Mesendoderm (in vitro differentiated cells): ENCODE results near the gene KLHL18.
"Not testable (repeated sequence)": the region's sequence is repeated elsewhere in the genome, so short reads cannot be mapped to it uniquely, and the experiment has no call there.

Experiments used
- DNase-seq: peaks from one replicate; pipeline ENCODE4 v3.0.0; 2013
- H2AK5ac ChIP-seq: 2 replicates; pipeline ENCODE4 v1.6.1; 2013; ENCODE audit warnings: low read length, inconsistent platforms
- H2BK120ac ChIP-seq: 2 replicates; pipeline ENCODE4 v1.6.1; 2013; ENCODE audit warnings: low read depth, mild to moderate bottlenecking, low read length, moderate library complexity, mixed read lengths
- H2BK15ac ChIP-seq: replicated peaks from 2 replicates; pipeline ENCODE4 v1.6.1; 2013; ENCODE audit warnings: low read depth, mild to moderate bottlenecking, moderate library complexity
- H2BK5ac ChIP-seq: 2 replicates; pipeline ENCODE4 v1.6.1; 2013; ENCODE audit warnings: low read length, inconsistent platforms
- H3K18ac ChIP-seq: 2 replicates; pipeline ENCODE4 v1.6.1; 2013; ENCODE audit warnings: mild to moderate bottlenecking, low read length, mixed read lengths
- H3K23ac ChIP-seq: one replicate; pipeline ENCODE4 v1.6.1; 2013; ENCODE audit warnings: low read length
- H3K27ac ChIP-seq: 2 replicates; pipeline ENCODE4 v1.5.1; 2013; ENCODE audit warnings: low read depth, mild to moderate bottlenecking, inconsistent platforms, low read length, moderate library complexity
- H3K27me3 ChIP-seq: 2 replicates; pipeline ENCODE4 v1.6.1; 2013; ENCODE audit warnings: low read length, control low read depth, mild to moderate bottlenecking, inconsistent platforms; ENCODE audit not compliant: insufficient read depth, poor library complexity
- H3K36me3 ChIP-seq: 2 replicates; pipeline ENCODE4 v1.6.1; 2013; ENCODE audit warnings: low read length, inconsistent platforms; ENCODE audit not compliant: control insufficient read depth, insufficient read depth
- H3K4ac ChIP-seq: one replicate; pipeline ENCODE4 v1.6.1; 2013; ENCODE audit warnings: low read depth, mild to moderate bottlenecking, low read length, moderate library complexity
- H3K4me1 ChIP-seq: 2 replicates; pipeline ENCODE4 v1.6.1; 2013; ENCODE audit warnings: low read depth, low read length, inconsistent platforms; ENCODE audit not compliant: control insufficient read depth
- H3K4me2 ChIP-seq: 2 replicates; pipeline ENCODE4 v1.6.1; 2013; ENCODE audit warnings: low read length
- H3K4me3 ChIP-seq: 2 replicates; pipeline ENCODE4 v1.5.1; 2013; ENCODE audit warnings: mild to moderate bottlenecking, low read length
- H3K56ac ChIP-seq: one replicate; pipeline ENCODE4 v1.6.1; 2013; ENCODE audit warnings: low read length
- H3K79me1 ChIP-seq: 2 replicates; pipeline ENCODE4 v1.6.1; 2013; ENCODE audit warnings: low read length, inconsistent platforms
- H3K79me2 ChIP-seq: 2 replicates; pipeline ENCODE4 v1.6.1; 2013; ENCODE audit warnings: mild to moderate bottlenecking, low read length; ENCODE audit not compliant: control insufficient read depth, insufficient read depth
- H3K9ac ChIP-seq: 2 replicates; pipeline ENCODE4 v1.6.1; 2013; ENCODE audit warnings: low read length, inconsistent platforms
- H4K5ac ChIP-seq: one replicate; pipeline ENCODE4 v1.6.1; 2013; ENCODE audit warnings: low read length
- H4K8ac ChIP-seq: one replicate; pipeline ENCODE4 v1.6.1; 2013; ENCODE audit warnings: low read depth, mild to moderate bottlenecking, control low read depth, low read length, moderate library complexity
- WGBS: extraction: QIAGEN DNeasy Blood & Tissue Kit; methylation state at CpG from one replicate; pipeline ENCODE4 v1.1.7; 2013; ENCODE audit warnings: low lambda C conversion rate, missing lambda C conversion rate; ENCODE audit not compliant: insufficient coverage; ENCODE audit errors: extremely low coverage; 5-methylcytosine and 5-hydroxymethylcytosine counted together

KLHL18 gene

GRCh38 chr3:47256331-47256730, 26.4 kb upstream of the KLHL18 start:
- not testable (repeated sequence) for H3K4me3 ChIP-seq, H3K18ac ChIP-seq, H3K79me1 ChIP-seq, H3K27ac ChIP-seq, H4K8ac ChIP-seq, H4K5ac ChIP-seq, H3K36me3 ChIP-seq, H3K56ac ChIP-seq, H2BK15ac ChIP-seq, H3K4ac ChIP-seq, DNase-seq, H3K27me3 ChIP-seq, H2BK5ac ChIP-seq, H2AK5ac ChIP-seq, H3K79me2 ChIP-seq, H3K9ac ChIP-seq, H2BK120ac ChIP-seq, H3K23ac ChIP-seq, H3K4me2 ChIP-seq, H3K4me1 ChIP-seq
- no CpG with 5 or more reads among the region's 25 CpGs for WGBS

GRCh38 chr3:47259114-47259513, 23.6 kb upstream of the KLHL18 start:
- Histone ChIP-seq H3K79me1 (no peaks in the 10 kb centered on the region), H3K4me1 (peaks cover 6% of the 10 kb centered on the region), H3K56ac (peak overlapping the region; percentile 84), H3K4me3 (no peak overlapping the region), H2BK15ac (no peak overlapping the region), H3K79me2 (no peaks in the 10 kb centered on the region), H4K5ac (no peak overlapping the region), H3K4me2 (no peak overlapping the region), H2AK5ac (peak overlapping the region; percentile 97), H2BK120ac (peak overlapping the region; percentile 10), H3K27me3 (no peaks in the 10 kb centered on the region), H3K23ac (peak overlapping the region; percentile 72), H3K36me3 (no peaks in the 10 kb centered on the region), H4K8ac (no peak overlapping the region), H3K18ac (no peak overlapping the region), H2BK5ac (peak overlapping the region; percentile 98), H3K4ac (peak overlapping the region; percentile 49), H3K9ac (peak overlapping the region; percentile 50), H3K27ac (peak overlapping the region; percentile 41)
- DNase-seq: no peak
- WGBS: no CpG with 5 or more reads among the region's 3 CpGs

- no peak overlapping the region for H2BK15ac ChIP-seq
- H2AK5ac ChIP-seq: no peak overlapping the region
- peak overlapping the region; percentile 2 for H3K27ac ChIP-seq
- H3K4ac ChIP-seq: no peak overlapping the region
- H2BK120ac ChIP-seq: no peak overlapping the region
- H3K79me1 ChIP-seq: no peaks in the 10 kb centered on the region
- WGBS: no CpG with 5 or more reads among the region's 4 CpGs
- no peaks in the 10 kb centered on the region for H3K36me3 ChIP-seq
- peak; percentile 41 for DNase-seq
- no peak overlapping the region for H3K23ac ChIP-seq
- no peak overlapping the region for H4K5ac ChIP-seq
- H3K27me3 ChIP-seq: no peaks in the 10 kb centered on the region
- H3K79me2 ChIP-seq: no peaks in the 10 kb centered on the region
- H3K4me3 ChIP-seq: no peak overlapping the region
- H2BK5ac ChIP-seq: no peak overlapping the region
- no peak overlapping the region for H3K56ac ChIP-seq
- peaks cover 6% of the 10 kb centered on the region for H3K4me1 ChIP-seq
- no peak overlapping the region for H3K18ac ChIP-seq
- H3K4me2 ChIP-seq: no peak overlapping the region
- no peak overlapping the region for H3K9ac ChIP-seq
- no peak overlapping the region for H4K8ac ChIP-seq
Measured at GRCh38 chr3:47260605-47261004, 22.1 kb upstream of the KLHL18 start.

- no peak overlapping the region for H3K18ac ChIP-seq
- no peak overlapping the region for H4K8ac ChIP-seq
- H3K23ac ChIP-seq: no peak overlapping the region
- peak; percentile 70 for DNase-seq
- no peak overlapping the region for H3K4ac ChIP-seq
- H3K56ac ChIP-seq: peak overlapping the region; percentile 52
- WGBS: no CpG with 5 or more reads among the region's 3 CpGs
- H3K27me3 ChIP-seq: no peaks in the 10 kb centered on the region
- no peak overlapping the region for H3K9ac ChIP-seq
- no peak overlapping the region for H2BK120ac ChIP-seq
- no peak overlapping the region for H3K4me3 ChIP-seq
- no peaks in the 10 kb centered on the region for H3K79me1 ChIP-seq
- H3K4me1 ChIP-seq: peaks cover 6% of the 10 kb centered on the region
- H3K4me2 ChIP-seq: no peak overlapping the region
- H4K5ac ChIP-seq: no peak overlapping the region
- no peak overlapping the region for H3K27ac ChIP-seq
- peak overlapping the region; percentile 45 for H2BK5ac ChIP-seq
- H3K36me3 ChIP-seq: no peaks in the 10 kb centered on the region
- no peak overlapping the region for H2BK15ac ChIP-seq
- no peak overlapping the region for H2AK5ac ChIP-seq
- no peaks in the 10 kb centered on the region for H3K79me2 ChIP-seq
Measured at GRCh38 chr3:47261301-47261700, 21.4 kb upstream of the KLHL18 start.

GRCh38 chr3:47265008-47265407, 17.7 kb upstream of the KLHL18 start:
- no peaks in the 10 kb centered on the region for H3K79me2 ChIP-seq
- H2BK15ac ChIP-seq: no peak overlapping the region
- H3K4me2 ChIP-seq: no peak overlapping the region
- no peak overlapping the region for H3K4me3 ChIP-seq
- no peak overlapping the region for H3K18ac ChIP-seq
- no peak overlapping the region for H3K27ac ChIP-seq
- no peak overlapping the region for H2BK5ac ChIP-seq
- H2BK120ac ChIP-seq: no peak overlapping the region
- no peak overlapping the region for H3K56ac ChIP-seq
- no peak overlapping the region for H2AK5ac ChIP-seq
- peaks cover 2% of the 10 kb centered on the region for H3K4me1 ChIP-seq
- H3K4ac ChIP-seq: no peak overlapping the region
- no peak for DNase-seq
- no CpG with 5 or more reads among the region's 1 CpG for WGBS
- H3K36me3 ChIP-seq: no peaks in the 10 kb centered on the region
- H3K27me3 ChIP-seq: no peaks in the 10 kb centered on the region
- H4K8ac ChIP-seq: no peak overlapping the region
- no peak overlapping the region for H3K23ac ChIP-seq
- H4K5ac ChIP-seq: no peak overlapping the region
- no peak overlapping the region for H3K9ac ChIP-seq
- no peaks in the 10 kb centered on the region for H3K79me1 ChIP-seq

GRCh38 chr3:47265725-47266428, 16.9 kb upstream of the KLHL18 start:
- Histone ChIP-seq H3K27me3 (no peaks in the 10 kb centered on the region), H4K5ac (no peak overlapping the region), H3K4me1 (no peaks in the 10 kb centered on the region), H3K36me3 (no peaks in the 10 kb centered on the region), H3K23ac (no peak overlapping the region), H3K18ac (no peak overlapping the region), H3K4ac (no peak overlapping the region), H3K56ac (peak overlapping the region; percentile 15), H3K4me2 (no peak overlapping the region), H3K79me1 (no peaks in the 10 kb centered on the region), H4K8ac (no peak overlapping the region), H3K79me2 (no peaks in the 10 kb centered on the region), H3K4me3 (no peak overlapping the region), H3K9ac (no peak overlapping the region), H3K27ac (no peak overlapping the region), H2BK5ac (no peak overlapping the region), H2BK15ac (no peak overlapping the region), H2BK120ac (no peak overlapping the region), H2AK5ac (no peak overlapping the region)
- no CpG with 5 or more reads among the region's 10 CpGs for WGBS
- no peak for DNase-seq
